HepG2 (cell line): ENCODE measurements around the gene TAT. TPM values are rescaled to one million over a fixed set of nuclear protein-coding genes. Genes with fewer than 3 reads are reported as not detected.

Source experiments
- CBX2 ChIP-seq, 2 experiments: fragments of 200-600 bp in 1 of 2; sonication (generic); formaldehyde crosslinking in 1 of 2; IDR thresholded peaks; 2 replicates each; pipeline versions ENCODE4 v1.7.0 to v1.8.1; 2018 to 2022; ENCODE audit warnings: low read depth in 2 of 2, low read length in 1 of 2, mild to moderate bottlenecking in 1 of 2, missing genetic modification reagents in 1 of 2
- CC2D1A ChIP-seq: sonication (generic); formaldehyde crosslinking; IDR thresholded peaks from 2 replicates; pipeline ENCODE4 v1.8.1; 2023; ENCODE audit warnings: mild to moderate bottlenecking, missing genetic modification reagents
- CEBPZ ChIP-seq: IDR thresholded peaks from 2 replicates; pipeline ENCODE4 v1.6.1; 2012; ENCODE audit warnings: low read length, improper control_type of control experiment
- ELF4 ChIP-seq: sonication (generic); formaldehyde crosslinking; IDR thresholded peaks from 2 replicates; pipeline ENCODE4 v1.5.0; 2020; ENCODE audit warnings: missing genetic modification reagents, mild to moderate bottlenecking, moderate library complexity, borderline replicate concordance
- JUN ChIP-seq: sonication (generic); formaldehyde crosslinking; IDR thresholded peaks from 2 replicates; pipeline ENCODE4 v1.4.0; 2020; ENCODE audit warnings: mild to moderate bottlenecking, missing genetic modification reagents
- KMT2A ChIP-seq: sonication (generic); formaldehyde crosslinking; IDR thresholded peaks from 2 replicates; pipeline ENCODE4 v1.4.0; 2020; ENCODE audit warnings: missing genetic modification reagents
- MYPOP ChIP-seq: sonication (generic); formaldehyde crosslinking; IDR thresholded peaks from 2 replicates; pipeline ENCODE4 v1.8.1; 2023; ENCODE audit warnings: mild to moderate bottlenecking, moderate library complexity, missing genetic modification reagents
- PITX1 ChIP-seq: sonication (generic); formaldehyde crosslinking; IDR thresholded peaks from 2 replicates; pipeline ENCODE4 v1.5.1; 2020; ENCODE audit warnings: mild to moderate bottlenecking, missing genetic modification reagents
- POLR2AphosphoS2 ChIP-seq: IDR thresholded peaks from 2 replicates; pipeline ENCODE4 v1.6.1; 2011; ENCODE audit warnings: low read depth, low read length, improper control_type of control experiment
- RXRB ChIP-seq: IDR thresholded peaks from 2 replicates; pipeline ENCODE4 v1.6.1; 2016; ENCODE audit warnings: borderline replicate concordance, missing genetic modification reagents, missing compliant biosample characterization
- ZBTB46 ChIP-seq: sonication (generic); formaldehyde crosslinking; IDR thresholded peaks from 2 replicates; pipeline ENCODE4 v1.4.0; 2020; ENCODE audit warnings: mild to moderate bottlenecking, missing genetic modification reagents, borderline replicate concordance
- ZFY ChIP-seq: sonication (generic); formaldehyde crosslinking; IDR thresholded peaks from 2 replicates; pipeline ENCODE4 v1.4.0; 2020; ENCODE audit warnings: missing genetic modification reagents
- ZNF383 ChIP-seq: sonication (generic); formaldehyde crosslinking; IDR thresholded peaks from 2 replicates; pipeline ENCODE4 v1.4.0; 2020; ENCODE audit warnings: missing genetic modification reagents, mild to moderate bottlenecking, borderline replicate concordance
- ZNF572 ChIP-seq: sonication (generic); formaldehyde crosslinking; IDR thresholded peaks from 2 replicates; pipeline ENCODE4 v1.5.1; 2020; ENCODE audit warnings: mild to moderate bottlenecking, missing genetic modification reagents
- polyA plus RNA-seq, 8 experiments: library from polyadenylated mRNA; depleted of rRNA in 3 of 8; stranded (reverse) in 7 of 8; unstranded in 1 of 8; fragments of >200 nt; fragmentation: Illumina TruSeq in 4 of 8; extraction: Trizol in 4 of 8; gene quantifications; 2 replicates each; pipeline versions ENCODE4 v1.2.1 to v1.2.3, GENCODE V29; 2011 to 2016; ENCODE audit warnings: low read depth in 4 of 8, missing spikeins in 1 of 8, mixed read lengths in 1 of 8; ENCODE audit not compliant: insufficient read depth in 1 of 8
- total RNA-seq, 5 experiments: library from RNA; depleted of rRNA; stranded (reverse); fragments of >200 nt; fragmentation: Illumina TruSeq; extraction: Trizol; gene quantifications; 2 replicates each; pipeline ENCODE4 v1.2.3, GENCODE V29; 2016; ENCODE audit warnings: low read depth in 1 of 5
- TF ChIP-seq, protein P1 (sequence below): sonication (generic); formaldehyde crosslinking; IDR thresholded peaks from 2 replicates; pipeline ENCODE4 v1.5.1; 2020; ENCODE audit warnings: mild to moderate bottlenecking, missing genetic modification reagents, borderline replicate concordance
- TF ChIP-seq, protein P2 (sequence below): sonication (generic); formaldehyde crosslinking; IDR thresholded peaks from 2 replicates; pipeline ENCODE4 v1.9.0; 2022; ENCODE audit warnings: low read depth, missing genetic modification reagents
- TF ChIP-seq, protein P3 (sequence below): sonication (generic); formaldehyde crosslinking; IDR thresholded peaks from 2 replicates; pipeline ENCODE4 v1.8.0; 2022; ENCODE audit warnings: missing genetic modification reagents, mild to moderate bottlenecking, borderline replicate concordance

Gene TAT
- total and polyA plus RNA-seq, 2 of the 13 experiments (the other 11 are each of a cell fraction or from before 2014, with no cell fraction given), result 1.6 to 5.8 TPM

GRCh38 chr16:71594000-71594646 is 17.2 kb upstream of the TAT start (continued):
- TF ChIP-seq CEBPZ (no peak), RXRB (peak; percentile 70), POLR2AphosphoS2 (no peak), ZBTB46 (CRISPR knock-in tag) (no peak), MYPOP (CRISPR knock-in tag) (peak; percentile 20; the same call in 1 of the 2 replicates), KMT2A (CRISPR knock-in tag) (no peak), ZNF572 (CRISPR knock-in tag) (no peak), ELF4 (CRISPR knock-in tag) (no peak), ZFY (no peak; the same call in 1 of the 2 replicates), CC2D1A (CRISPR knock-in tag) (no peak), ZNF383 (CRISPR knock-in tag) (no peak), JUN (CRISPR knock-in tag) (no peak), CBX2 (IDR thresholded peaks at IDR 0.05; ENCODE audit: low read depth, low read length) (no peak), CBX2 (CRISPR knock-in tag; IDR thresholded peaks at IDR 0.05; ENCODE audit: low read depth) (no peak), PITX1 (peak; percentile 71)
- TF ChIP-seq, protein P1, sequence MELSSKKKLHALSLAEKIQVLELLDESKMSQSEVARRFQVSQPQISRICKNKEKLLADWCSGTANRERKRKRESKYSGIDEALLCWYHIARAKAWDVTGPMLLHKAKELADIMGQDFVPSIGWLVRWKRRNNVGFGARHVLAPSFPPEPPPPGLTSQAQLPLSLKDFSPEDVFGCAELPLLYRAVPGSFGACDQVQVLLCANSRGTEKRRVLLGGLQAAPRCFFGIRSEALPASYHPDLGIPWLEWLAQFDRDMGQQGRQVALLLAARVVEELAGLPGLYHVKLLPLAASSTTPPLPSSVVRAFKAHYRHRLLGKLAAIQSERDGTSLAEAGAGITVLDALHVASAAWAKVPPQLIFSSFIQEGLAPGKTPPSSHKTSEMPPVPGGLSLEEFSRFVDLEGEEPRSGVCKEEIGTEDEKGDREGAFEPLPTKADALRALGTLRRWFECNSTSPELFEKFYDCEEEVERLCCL (CRISPR knock-in tag), result no peak
- TF ChIP-seq, protein P2, sequence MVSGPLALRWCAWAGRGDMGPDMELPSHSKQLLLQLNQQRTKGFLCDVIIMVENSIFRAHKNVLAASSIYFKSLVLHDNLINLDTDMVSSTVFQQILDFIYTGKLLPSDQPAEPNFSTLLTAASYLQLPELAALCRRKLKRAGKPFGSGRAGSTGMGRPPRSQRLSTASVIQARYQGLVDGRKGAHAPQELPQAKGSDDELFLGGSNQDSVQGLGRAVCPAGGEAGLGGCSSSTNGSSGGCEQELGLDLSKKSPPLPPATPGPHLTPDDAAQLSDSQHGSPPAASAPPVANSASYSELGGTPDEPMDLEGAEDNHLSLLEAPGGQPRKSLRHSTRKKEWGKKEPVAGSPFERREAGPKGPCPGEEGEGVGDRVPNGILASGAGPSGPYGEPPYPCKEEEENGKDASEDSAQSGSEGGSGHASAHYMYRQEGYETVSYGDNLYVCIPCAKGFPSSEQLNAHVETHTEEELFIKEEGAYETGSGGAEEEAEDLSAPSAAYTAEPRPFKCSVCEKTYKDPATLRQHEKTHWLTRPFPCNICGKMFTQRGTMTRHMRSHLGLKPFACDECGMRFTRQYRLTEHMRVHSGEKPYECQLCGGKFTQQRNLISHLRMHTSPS (CRISPR knock-in tag), result no peak; the same call in 1 of the 2 replicates
- TF ChIP-seq, protein P3, sequence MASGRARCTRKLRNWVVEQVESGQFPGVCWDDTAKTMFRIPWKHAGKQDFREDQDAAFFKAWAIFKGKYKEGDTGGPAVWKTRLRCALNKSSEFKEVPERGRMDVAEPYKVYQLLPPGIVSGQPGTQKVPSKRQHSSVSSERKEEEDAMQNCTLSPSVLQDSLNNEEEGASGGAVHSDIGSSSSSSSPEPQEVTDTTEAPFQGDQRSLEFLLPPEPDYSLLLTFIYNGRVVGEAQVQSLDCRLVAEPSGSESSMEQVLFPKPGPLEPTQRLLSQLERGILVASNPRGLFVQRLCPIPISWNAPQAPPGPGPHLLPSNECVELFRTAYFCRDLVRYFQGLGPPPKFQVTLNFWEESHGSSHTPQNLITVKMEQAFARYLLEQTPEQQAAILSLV (CRISPR knock-in tag), result 0 out of 2 replicates have a peak, but pooled peaks have one; percentile 68
